GM21447 (cell line): ENCODE results near the gene SRRM2.

ENCODE experiments used
- ATAC-seq: cut with Tn5 transposase; IDR thresholded peaks from one replicate; pipeline ENCODE4 v1.9.1; 2021; ENCODE audit not compliant: unreplicated experiment

SRRM2 gene

DNA sequence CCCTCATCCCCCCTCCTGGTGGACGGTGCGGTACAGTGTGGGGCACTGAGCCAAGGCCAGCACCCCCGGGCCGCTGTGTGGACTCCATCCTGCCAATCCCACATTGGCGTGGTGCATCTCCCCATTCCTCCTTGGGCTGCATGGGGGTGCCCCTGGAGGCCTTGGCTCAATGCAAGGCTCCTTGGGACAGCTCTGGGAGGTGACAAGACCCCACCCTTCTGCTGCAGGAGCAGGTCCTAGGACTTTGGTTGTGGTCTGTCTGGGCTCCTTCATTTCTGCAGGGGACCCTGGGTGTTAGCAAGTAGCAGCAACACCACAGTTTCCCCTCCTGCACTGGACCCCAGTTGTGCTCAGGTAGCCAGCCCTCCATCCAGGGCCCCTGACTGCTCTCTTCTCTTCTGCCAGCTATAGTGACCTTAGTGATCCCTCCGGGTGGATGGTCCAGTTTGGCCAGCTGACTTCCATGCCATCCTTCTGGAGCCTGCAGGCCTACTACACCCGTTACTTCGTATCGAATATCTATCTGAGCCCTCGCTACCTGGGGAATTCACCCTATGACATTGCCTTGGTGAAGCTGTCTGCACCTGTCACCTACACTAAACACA lies 65.9 kb downstream of the SRRM2 start:
- ATAC-seq = no peak

DNA sequence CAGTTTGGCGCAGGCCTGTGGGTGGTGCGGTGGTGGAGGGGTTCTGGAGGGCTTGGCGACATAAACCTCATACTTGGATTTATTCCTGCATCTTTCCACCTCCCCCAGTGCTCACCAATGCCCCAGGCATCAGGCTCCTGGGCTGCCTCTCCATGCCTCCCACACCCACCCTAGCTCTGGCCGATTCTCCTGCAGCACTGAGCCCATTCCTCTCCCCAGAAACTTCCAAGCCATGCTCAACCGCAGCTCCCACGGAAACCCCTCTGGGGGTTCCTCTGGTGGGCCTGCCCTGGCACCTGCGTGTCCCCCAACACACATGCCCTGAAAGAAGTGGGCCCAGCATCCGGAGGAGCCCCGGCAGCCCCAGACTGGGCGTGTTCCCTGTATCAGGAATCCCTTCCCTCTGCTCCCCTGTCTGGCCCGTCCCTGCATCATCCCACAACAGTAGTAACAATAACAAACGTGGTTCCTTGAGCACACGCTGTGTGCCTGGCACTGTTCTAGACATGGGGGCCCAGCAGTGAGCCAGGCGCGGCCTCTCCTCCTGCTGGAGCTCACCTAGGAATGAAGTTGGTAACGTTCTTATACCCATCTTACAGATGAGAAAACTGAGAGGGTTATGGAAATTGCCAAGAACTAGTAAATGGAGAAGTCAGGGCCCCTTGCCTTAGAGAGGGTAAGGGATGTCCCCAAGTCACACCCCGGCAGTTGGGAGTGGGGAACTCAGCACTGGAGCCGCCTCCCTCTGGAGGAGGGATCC lies 66.9 kb downstream of the SRRM2 start:
- ATAC-seq = no peak

DNA sequence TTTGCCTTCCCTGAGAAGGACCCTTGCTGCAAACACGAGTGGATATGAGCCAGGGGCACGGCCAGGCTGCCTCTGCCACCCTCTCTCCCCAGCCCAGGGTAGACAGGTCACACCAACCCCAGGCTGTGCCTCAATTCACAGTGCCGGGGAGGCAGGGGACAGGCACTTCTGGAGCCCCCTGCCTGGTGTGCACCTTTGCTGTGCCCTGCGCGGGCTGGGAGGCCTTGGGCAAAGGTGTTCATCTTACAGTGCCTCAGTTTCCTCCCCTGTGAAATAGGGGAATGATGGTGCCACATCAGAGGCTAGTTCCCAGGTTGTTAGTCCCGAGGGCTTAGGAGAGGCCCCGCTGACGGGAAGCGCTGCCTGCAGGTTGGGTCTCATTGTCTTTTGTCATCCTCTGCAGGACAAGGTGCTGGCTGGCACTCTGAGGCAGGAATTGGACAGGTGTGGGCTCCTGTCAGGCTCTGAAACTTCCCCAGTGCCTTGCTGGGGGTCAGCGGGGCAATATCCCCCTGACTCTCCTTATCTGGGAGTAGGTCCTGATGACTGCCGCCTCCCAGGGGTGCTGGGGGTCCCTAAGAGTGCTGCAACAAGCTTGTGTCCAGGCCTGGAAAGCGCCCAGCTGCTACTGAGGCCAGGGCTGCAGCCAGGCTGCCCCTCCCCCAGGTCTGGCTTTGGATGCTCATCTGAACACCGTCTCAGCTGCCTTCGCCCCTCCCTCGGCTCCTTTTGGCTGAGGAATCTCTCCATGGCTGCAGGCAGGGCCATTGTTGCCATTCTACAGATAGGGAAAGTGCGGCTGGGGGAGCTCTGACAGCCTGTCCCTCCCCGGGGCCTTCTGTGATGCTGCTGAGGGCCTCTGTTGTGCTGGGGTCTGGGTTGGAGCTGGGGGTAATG lies 67.7 kb downstream of the SRRM2 start:
- ATAC-seq = no peak
